Ovary (tissue), 9 donors: ENCODE measurements around the gene MEIS1. TPM values are rescaled to one million over a fixed set of nuclear protein-coding genes. Genes with fewer than 3 reads are reported as not detected.

Experiments
- DNase-seq, 5 donors: peaks; one replicate each; pipeline ENCODE4 v3.0.0-alpha.2; 2019 to 2020
- H3K27ac ChIP-seq, 2 donors: fragments of 200-600 bp; one replicate each; pipeline versions ENCODE4 v1.5.1 to v1.8.0; 2019 to 2022
- H3K27me3 ChIP-seq: fragments of 200-600 bp; one replicate; pipeline ENCODE4 v1.8.0; 2022
- H3K36me3 ChIP-seq: fragments of 200-600 bp; sonication (generic); one replicate; pipeline ENCODE4 v1.5.1; 2019
- H3K4me1 ChIP-seq: one replicate; pipeline ENCODE4 v1.8.1; 2013; ENCODE audit warnings: mild to moderate bottlenecking, moderate library complexity; ENCODE audit not compliant: insufficient read depth
- H3K4me3 ChIP-seq: fragments of 200-600 bp; sonication (generic); one replicate; pipeline ENCODE4 v1.5.1; 2017
- H3K9me3 ChIP-seq, 2 donors: fragments of 200-600 bp in 1 of 2; sonication (generic) in 1 of 2; one replicate each; pipeline versions ENCODE4 v1.5.1 to v1.8.1; 2013 to 2019; ENCODE audit warnings: mild to moderate bottlenecking in 1 of 2, moderate library complexity in 1 of 2
- CTCF ChIP-seq, 3 donors: fragments of 450-650 bp in 2 of 3; fragments of 200-600 bp in 1 of 3; IDR thresholded peaks; one replicate each; pipeline versions ENCODE4 v1.5.1 to v1.8.0; 2016 to 2022; ENCODE audit warnings: antibody characterized with exemption in 3 of 3, mild to moderate bottlenecking in 1 of 3
- EP300 ChIP-seq: sonication (generic); formaldehyde crosslinking; IDR thresholded peaks from one replicate; pipeline ENCODE4 v1.6.1; 2017; ENCODE audit warnings: antibody characterized with exemption
- POLR2A ChIP-seq: fragments of 450-650 bp; IDR thresholded peaks from one replicate; pipeline ENCODE4 v1.6.1; 2017; ENCODE audit warnings: antibody characterized with exemption, mild to moderate bottlenecking, moderate library complexity
- WGBS, 3 donors: extraction: QIAGEN DNeasy Blood & Tissue Kit in 1 of 3; methylation state at CpG; one replicate each; pipeline versions ENCODE4 v1.1.5 to v1.1.7; 2013 to 2017; 5-methylcytosine and 5-hydroxymethylcytosine counted together
- intact Hi-C, 4 donors: fragments of 100-400 bp; cut with DNase I; formaldehyde crosslinking; loops; one replicate each; pipeline versions ENCODE4 v1.11.0 to v1.15.1; 2022 to 2023
- polyA plus RNA-seq, 2 donors: library from polyadenylated mRNA; stranded (reverse); fragments of 200-250 nt in 1 of 2; fragments of 350-450 nt in 1 of 2; fragmentation: Illumina TruSeq in 1 of 2; extraction: RNeasy Lipid Tissue Mini Kit (QIAGEN cat#74804) in 1 of 2; gene quantifications; one replicate each; pipeline ENCODE4 v1.2.3, GENCODE V29; 2013 to 2014
- total RNA-seq, 7 donors: library from RNA; depleted of rRNA in 2 of 7; stranded (reverse); fragments of >200 nt in 2 of 7; fragmentation: NEBNext Ultra II Directional in 3 of 7; extraction: Animal tissue kit (Norgen Biotek cat#: 25700) in 3 of 7; gene quantifications; one replicate each; pipeline versions ENCODE4 v1.1.0 to v1.2.4, GENCODE V29; 2016 to 2023
- donor health status: DM: no; HTN: no; CAD: no; lungs with moderate emphysema.
- donor health status: DM: no; HTN: no; CAD: no.
- donor health status: Bipolar disorder and iron deficiency.
- donor health status: DM: yes; HTN: yes; CAD: no.
- donor health status: DM: no; HTN: no; CAD: no.
- donor health status: DM: yes; HTN: yes; CAD: no.

Gene MEIS1
- total and polyA plus RNA-seq, 9 donors = 19.4 to 163 (median 80.4) TPM

DNA sequence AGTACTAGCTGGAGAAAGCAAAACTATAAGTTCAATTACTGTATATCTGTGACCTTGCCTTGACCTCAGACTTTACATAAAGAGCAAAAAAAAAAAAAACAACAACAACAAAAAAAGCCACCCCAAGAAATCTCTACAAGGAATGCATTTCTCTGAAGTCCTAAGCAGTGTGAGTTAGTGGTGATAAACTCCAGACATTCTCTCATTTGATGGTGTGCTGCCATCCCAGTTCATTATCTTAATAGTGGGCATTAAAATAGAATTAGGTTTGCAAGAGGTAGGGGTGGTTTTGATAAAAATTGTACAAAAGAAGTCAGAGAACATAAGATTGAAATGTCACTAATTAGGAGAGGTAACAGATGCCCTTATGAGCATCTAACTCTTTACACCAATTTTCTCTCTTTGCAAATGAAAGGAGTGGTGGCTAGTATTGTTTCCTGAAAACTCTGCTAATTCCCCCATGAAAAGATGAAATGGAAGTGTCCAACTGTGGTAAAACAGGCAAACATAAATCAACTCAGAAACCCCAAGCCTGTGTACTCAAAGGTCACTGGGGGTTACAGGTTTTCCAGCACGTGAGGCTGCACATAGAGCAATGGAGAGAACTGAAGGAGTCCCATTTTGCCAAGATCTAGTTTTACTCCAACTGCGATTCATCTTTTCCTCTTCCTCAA, 131.9 kb downstream of the MEIS1 start:
- no peak overlapping the region for H3K4me3 ChIP-seq
- intact Hi-C loops = no loop called here
- H3K4me1 ChIP-seq = peaks cover 2% of the 10 kb centered on the region
- TF ChIP-seq POLR2A (no peak), EP300 (no peak), CTCF (IDR thresholded peaks at IDR 0.05) (no peak)
- H3K36me3 ChIP-seq = no peaks in the 10 kb centered on the region
- 68 to 88% (median 87%) methylated on average over 2 of the region's 2 CpGs for WGBS, 3 donors
- no peaks in the 10 kb centered on the region for H3K27me3 ChIP-seq
- no peak for DNase-seq
- no peaks in the 10 kb centered on the region for H3K9me3 ChIP-seq
- no peak overlapping the region for H3K27ac ChIP-seq

DNA sequence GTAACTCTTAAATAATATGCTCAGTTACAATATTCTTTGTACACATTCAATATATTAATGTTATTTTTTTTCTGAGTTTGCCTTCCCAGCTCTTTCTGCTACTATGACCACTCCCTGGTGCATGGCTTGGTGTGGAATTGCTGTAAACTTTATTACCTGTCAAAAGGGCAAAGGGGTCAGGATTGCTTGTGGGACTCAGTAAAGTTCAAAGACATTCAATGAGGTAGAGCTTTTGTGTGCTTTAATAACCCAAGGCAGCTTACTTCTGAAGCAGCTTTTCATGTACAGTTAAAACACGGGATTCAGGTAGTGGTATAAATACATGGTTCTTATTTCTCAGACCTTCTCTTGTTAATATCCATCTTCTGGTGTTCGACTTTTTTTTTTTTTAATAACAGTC, 132.8 kb downstream of the MEIS1 start:
- H3K36me3 ChIP-seq = no peaks in the 10 kb centered on the region
- intact Hi-C loops = no loop called here
- TF ChIP-seq CTCF (IDR thresholded peaks at IDR 0.05) (no peak), EP300 (no peak), POLR2A (no peak)
- WGBS, 3 donors = 68 to 82% (median 77%) methylated on average over 2 of the region's 2 CpGs
- H3K4me1 ChIP-seq = peaks cover 2% of the 10 kb centered on the region
- H3K27ac ChIP-seq = no peak overlapping the region
- H3K27me3 ChIP-seq = no peaks in the 10 kb centered on the region
- DNase-seq = no peak
- no peak overlapping the region for H3K4me3 ChIP-seq
- H3K9me3 ChIP-seq = no peaks in the 10 kb centered on the region

DNA sequence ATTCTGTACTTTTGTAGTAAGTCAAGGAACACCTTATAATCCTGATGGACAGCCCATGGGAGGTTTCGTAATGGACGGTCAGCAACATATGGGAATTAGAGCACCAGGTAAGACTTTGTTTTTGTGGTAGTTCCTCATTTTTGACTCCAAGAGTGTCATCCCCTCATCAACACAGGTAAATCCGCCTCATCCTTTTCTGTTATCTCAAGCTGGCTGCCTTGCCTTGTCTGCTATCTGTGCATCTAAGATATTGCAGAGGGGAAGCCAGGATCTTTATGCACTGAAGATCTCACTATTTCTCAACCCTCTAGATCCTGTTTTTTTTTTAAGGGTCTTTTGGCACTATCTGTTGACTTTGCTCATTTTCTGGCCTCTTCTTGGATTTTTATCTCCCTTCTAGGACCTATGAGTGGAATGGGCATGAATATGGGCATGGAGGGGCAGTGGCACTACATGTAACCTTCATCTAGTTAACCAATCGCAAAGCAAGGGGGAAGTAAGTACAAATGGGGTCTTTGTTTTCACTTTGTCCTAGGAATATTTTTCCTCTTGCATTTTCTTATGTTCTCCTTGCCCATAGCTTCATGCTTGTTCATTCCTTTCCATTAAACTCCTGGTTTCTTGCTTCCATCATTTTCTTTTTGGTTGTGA, 133.8 kb downstream of the MEIS1 start:
- H3K27me3 ChIP-seq = no peaks in the 10 kb centered on the region
- peaks cover 2% of the 10 kb centered on the region for H3K4me1 ChIP-seq
- no peak overlapping the region for H3K4me3 ChIP-seq
- TF ChIP-seq EP300 = no peak
- no peak for TF ChIP-seq POLR2A
- no peak for TF ChIP-seq CTCF (IDR thresholded peaks at IDR 0.05)
- DNase-seq = no peak
- H3K9me3 ChIP-seq = no peaks in the 10 kb centered on the region
- WGBS, 3 donors = 89 to 91% (median 90%) methylated on average over 4 of the region's 4 CpGs
- intact Hi-C loops = no loop called here
- no peak overlapping the region for H3K27ac ChIP-seq
- H3K36me3 ChIP-seq = no peaks in the 10 kb centered on the region

DNA sequence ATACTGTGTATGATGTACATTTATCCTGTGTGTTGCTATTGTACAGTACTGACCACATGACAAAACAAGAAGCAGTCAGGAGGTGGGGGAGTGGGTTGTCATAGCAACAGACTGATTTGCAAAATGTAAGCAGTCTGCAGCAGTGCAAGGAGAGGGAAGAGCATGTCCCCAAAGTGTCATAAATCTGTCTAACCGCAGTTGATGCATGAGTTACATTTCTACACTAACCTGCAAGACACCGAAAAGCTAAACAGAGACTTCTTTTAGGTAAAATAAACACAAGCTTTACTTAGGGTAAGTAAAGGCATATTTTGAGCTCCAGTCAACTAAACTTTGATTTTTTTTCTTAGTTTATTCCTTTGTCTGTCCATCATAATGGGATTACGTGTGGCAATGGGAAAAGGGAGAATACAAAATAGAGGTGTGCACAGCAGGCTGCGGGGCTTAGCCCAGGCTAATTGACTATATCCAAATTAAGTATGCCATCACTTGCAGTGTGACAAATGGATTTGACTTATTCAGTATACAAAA, 134.5 kb downstream of the MEIS1 start:
- no peak overlapping the region for H3K27ac ChIP-seq
- DNase-seq = peak in 1 of 5 donors; percentile 50
- H3K9me3 ChIP-seq = no peaks in the 10 kb centered on the region
- H3K4me1 ChIP-seq = peaks cover 2% of the 10 kb centered on the region
- H3K4me3 ChIP-seq = no peak overlapping the region
- TF ChIP-seq EP300 (no peak), POLR2A (no peak), CTCF (IDR thresholded peaks at IDR 0.05) (no peak)
- no peaks in the 10 kb centered on the region for H3K36me3 ChIP-seq
- intact Hi-C loops = no loop called here
- H3K27me3 ChIP-seq = no peaks in the 10 kb centered on the region
- WGBS, 3 donors = 61 to 77% (median 75%) methylated on average over 4 of the region's 4 CpGs
